ENCODE measurements around the gene PRRT1B. TPM values are rescaled to one million over a fixed set of nuclear protein-coding genes. Genes with fewer than 3 reads are reported as not detected.

Gene PRRT1B
- polyA plus RNA-seq, 1 donor from 2014 or later, result not detected

DNA sequence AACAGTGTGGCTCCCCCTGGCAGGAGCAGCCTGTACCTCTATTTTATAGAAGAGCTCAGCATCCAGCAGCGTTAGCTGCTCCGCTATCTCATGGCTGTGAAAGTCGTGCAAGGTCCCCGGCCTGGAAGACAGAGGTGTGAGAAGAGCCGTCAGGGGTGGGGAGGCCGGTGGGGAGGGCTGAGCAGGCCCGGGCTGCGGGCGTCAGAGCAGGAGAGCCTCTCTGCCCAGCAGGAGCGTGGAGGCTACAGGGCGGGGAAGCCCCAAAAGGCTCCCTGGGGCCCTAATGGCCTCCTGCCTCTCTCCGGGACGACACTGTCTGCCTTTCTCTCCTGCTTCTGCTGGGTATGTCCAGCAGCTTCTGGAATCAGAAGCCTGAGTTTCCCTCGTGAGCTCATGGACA is 42.6 kb downstream of the PRRT1B start:
- Mint-ChIP-seq H3K36me3 (no peaks in the 10 kb centered on the region), H3K4me3 (no peak overlapping the region)

DNA sequence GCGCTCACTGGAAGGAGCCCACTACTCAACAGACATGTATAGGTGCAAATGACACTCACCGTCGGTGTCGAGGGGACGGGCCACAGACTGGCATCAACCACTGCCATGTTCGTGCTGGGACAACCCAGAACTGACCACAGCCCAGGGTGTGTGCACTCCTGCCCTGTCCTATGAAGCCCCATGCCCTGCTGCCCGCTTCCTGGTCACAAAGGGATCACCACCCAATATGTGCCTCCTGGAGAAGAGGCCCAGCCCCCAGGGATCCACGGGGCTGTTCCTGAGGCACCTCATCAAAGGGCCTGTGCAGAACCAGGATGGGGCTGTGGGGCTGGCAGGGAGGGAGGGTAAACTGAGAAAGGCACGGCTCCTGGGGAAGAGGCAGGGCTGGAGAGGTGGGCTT is 43.1 kb downstream of the PRRT1B start:
- no peaks in the 10 kb centered on the region for H3K36me3 Mint-ChIP-seq
- peak overlapping the region in 2 of 3 donors; percentile 72 to 92 for H3K27ac Mint-ChIP-seq
- H3K4me3 Mint-ChIP-seq, result no peak overlapping the region
- peaks cover 17 to 21% (median 18%) of the 10 kb centered on the region in 3 donors for H3K4me1 Mint-ChIP-seq
- H3K27me3 Mint-ChIP-seq, result no peaks in the 10 kb centered on the region
- H3K9me3 Mint-ChIP-seq, result no peaks in the 10 kb centered on the region

More for the DNA sequence above, 42.6 kb downstream of the PRRT1B start:
- Mint-ChIP-seq H3K27ac (peak overlapping the region in 1 of 3 donors; percentile 72), H3K4me1 (peaks cover 17 to 18% (median 18%) of the 10 kb centered on the region in 3 donors), H3K27me3 (no peaks in the 10 kb centered on the region), H3K9me3 (no peaks in the 10 kb centered on the region)

DNA sequence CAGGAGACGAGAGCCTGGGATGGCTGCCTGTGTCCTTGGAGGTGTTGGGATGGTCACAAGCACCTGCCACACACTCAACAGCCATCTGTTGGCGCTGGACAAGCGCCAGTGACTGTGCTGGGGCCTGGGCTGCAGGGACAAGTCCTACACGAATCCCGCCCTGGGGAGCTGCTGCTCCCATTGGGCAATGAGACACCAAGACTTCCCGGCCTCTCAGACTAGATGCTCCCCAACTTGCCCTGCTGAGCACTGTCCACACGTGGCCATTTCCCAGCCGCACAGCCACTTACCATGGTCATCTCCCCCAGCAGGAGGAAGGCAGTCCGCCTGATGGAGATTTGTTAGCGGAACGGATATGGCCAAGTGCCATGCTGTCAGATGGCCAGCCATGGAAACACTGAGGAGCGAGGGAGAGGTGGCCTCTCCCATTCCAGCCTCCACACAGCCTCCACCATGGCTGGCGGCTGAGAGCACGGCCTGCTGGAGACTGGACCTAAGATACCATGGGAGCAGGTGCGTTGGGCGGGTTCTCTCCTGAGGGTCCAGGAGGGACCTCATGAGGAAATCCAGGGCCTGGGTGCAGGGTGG is 43.9 kb downstream of the PRRT1B start:
- Mint-ChIP-seq H3K4me1 (peaks cover 17 to 21% (median 18%) of the 10 kb centered on the region in 3 donors), H3K9me3 (no peaks in the 10 kb centered on the region), H3K27ac (peak overlapping the region in 2 of 3 donors; percentile 18 to 92), H3K4me3 (no peak overlapping the region), H3K27me3 (no peaks in the 10 kb centered on the region), H3K36me3 (no peaks in the 10 kb centered on the region)

DNA sequence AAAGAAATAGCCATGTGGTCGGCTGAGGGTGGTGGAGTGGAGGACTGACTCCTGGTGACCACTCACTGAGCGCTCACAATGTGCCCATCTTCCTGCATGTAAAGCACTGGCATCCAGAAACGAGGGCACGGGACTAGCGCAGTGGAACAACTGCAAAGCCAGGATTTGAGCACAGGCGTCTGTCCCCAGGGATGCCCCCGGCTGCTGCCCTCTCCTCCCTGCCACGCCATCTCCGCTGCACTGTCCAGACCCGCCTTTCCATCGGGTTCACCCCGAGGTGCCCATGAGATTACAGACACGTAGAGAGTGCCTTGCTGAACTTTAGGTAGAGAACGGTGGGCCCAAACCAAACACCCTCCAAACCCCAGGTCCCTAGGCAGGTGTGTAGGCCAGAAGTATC is 44.7 kb downstream of the PRRT1B start:
- Mint-ChIP-seq H3K9me3 (no peaks in the 10 kb centered on the region), H3K36me3 (no peaks in the 10 kb centered on the region), H3K4me1 (peaks cover 17 to 21% (median 18%) of the 10 kb centered on the region in 3 donors), H3K27me3 (no peaks in the 10 kb centered on the region), H3K27ac (peak overlapping the region; percentile 35 to 92 (median 59)), H3K4me3 (no peak overlapping the region)

DNA sequence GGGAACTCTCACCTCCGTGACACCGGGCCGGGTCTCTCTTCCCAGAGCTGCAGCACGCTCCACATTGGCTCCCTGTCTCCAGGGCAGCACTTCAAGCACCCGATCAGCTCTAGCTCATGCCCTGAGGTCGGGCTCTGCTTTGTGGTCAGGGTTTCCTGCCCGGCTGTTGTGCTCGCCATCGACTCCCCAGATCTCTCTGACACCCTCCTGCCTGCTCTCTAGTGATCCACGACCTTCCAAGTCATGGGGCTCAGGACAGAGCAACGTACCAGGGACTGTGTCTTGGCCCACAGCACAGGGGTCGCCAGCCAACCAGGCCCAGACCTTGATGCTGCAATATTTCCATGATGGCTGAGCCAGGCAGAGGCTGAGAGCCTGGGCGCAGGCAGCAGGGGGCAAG is 45.1 kb downstream of the PRRT1B start:
- no peaks in the 10 kb centered on the region for H3K36me3 Mint-ChIP-seq
- H3K4me3 Mint-ChIP-seq, result peak overlapping the region in 2 of 4 donors; percentile 37 to 54
- no peaks in the 10 kb centered on the region for H3K9me3 Mint-ChIP-seq
- no peaks in the 10 kb centered on the region for H3K27me3 Mint-ChIP-seq
- H3K4me1 Mint-ChIP-seq, result peaks cover 13 to 18% (median 14%) of the 10 kb centered on the region in 3 donors
- peak overlapping the region; percentile 59 to 93 (median 92) for H3K27ac Mint-ChIP-seq

DNA sequence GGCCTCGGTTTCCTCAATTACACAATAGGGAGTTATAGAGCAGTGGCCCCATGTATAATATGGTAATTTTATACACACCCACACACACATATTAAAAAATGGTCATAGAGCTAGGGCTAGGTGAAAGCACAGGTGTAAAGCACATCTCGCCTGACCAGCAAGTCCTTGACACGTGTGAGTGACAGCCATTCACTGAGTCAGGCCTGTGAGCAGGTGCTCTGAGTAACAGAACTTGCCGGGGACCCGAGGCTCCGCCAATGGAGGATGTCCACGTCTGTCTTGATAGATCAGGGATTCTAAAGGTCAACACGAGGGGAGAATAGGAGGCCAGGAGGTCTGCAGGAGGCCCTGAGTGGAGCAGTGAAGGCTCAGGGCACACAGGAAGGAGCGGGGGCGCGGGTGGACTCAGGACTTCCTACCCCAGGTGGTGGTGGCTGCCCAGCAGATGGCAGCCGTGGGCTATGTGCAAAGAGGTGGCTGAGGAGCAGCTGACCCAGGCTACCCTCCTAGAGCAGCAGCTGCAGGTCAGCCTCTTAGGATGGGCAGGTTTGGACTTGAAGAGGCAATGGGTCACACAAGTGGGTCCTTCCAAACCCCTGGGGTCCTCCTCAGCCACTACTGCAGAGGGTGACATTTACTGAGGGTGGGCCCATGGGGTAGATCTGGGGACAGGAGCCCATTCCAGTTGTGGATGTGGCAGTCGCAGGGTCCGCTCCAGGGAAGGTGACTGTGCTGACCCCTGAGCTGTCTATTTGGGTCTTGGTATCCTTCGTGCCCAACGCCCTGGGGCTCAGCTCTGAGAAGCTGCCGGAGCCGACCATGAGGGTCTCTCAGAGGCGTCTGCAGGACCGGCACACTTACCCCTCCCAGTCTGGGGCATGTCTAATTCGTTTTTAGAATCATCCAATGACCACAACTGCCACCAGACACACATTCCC is 45.9 kb downstream of the PRRT1B start:
- H3K4me1 Mint-ChIP-seq, result peaks cover 10 to 15% (median 11%) of the 10 kb centered on the region in 3 donors
- no peaks in the 10 kb centered on the region for H3K27me3 Mint-ChIP-seq
- peak overlapping the region in 1 of 4 donors; percentile 54 for H3K4me3 Mint-ChIP-seq
- H3K36me3 Mint-ChIP-seq, result no peaks in the 10 kb centered on the region
- H3K9me3 Mint-ChIP-seq, result no peaks in the 10 kb centered on the region
- H3K27ac Mint-ChIP-seq, result peak overlapping the region; percentile 80 to 93 (median 92)

DNA sequence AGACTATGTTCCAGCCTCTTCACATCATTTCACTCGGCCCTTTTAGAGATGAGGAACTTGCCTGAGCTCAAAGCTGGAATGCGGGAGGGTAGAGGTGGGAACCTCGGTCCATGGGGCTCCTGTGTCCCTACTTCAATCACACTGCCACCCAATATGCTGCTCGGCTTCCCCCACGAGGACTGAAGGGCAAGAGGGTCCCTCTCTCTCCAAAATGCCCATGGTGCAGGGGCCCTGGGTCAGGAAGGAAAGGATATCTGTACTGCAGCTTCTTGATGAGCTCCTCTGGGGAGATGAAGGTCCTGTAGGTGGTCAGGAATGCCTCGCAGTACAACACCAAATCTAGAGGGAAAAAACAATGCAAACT is 46.5 kb downstream of the PRRT1B start:
- Mint-ChIP-seq H3K27ac (peak overlapping the region; percentile 80 to 93 (median 92)), H3K4me1 (peaks cover 9 to 15% (median 10%) of the 10 kb centered on the region in 3 donors), H3K27me3 (no peaks in the 10 kb centered on the region), H3K36me3 (no peaks in the 10 kb centered on the region), H3K4me3 (peak overlapping the region in 1 of 4 donors; percentile 66), H3K9me3 (no peaks in the 10 kb centered on the region)

DNA sequence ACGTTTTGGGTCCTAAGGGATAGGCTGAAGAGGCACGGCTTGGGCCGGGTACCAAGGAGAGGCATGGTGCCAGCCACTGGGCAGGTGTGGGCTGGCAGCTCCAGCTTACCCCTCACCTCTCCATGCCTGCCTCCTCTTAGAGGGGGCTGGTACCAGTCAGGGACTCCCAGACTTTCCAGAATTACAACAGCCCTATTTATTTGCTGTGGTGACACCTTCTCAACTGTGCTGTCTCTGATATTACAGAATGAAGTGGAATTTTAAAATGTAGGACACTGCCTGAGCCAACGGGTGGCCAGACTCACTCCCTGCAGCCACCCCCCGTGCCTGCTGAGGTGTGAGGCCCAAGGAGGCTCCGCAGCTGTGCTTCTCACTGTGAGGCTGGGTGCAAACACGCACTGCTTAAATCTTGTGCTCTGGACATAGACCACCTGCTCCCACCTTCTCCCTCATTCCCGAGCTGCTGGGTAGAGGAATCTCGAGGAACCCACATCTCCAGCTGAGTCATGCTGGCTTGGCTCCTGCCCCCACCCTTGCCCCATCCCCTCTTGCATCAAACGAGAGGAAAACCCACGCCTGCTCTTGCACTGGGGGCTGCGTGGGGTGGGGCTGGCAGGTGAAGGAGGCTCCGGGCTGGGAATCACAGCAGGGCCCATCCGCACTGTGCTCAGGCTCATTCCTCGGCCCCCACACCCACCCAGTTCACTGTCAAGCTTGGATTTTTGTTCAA is 47.9 kb downstream of the PRRT1B start:
- peak overlapping the region in 1 of 4 donors; percentile 7 for H3K4me3 Mint-ChIP-seq
- H3K27ac Mint-ChIP-seq, result no peak overlapping the region
- H3K4me1 Mint-ChIP-seq, result peaks cover 6 to 10% (median 10%) of the 10 kb centered on the region in 3 donors
- H3K9me3 Mint-ChIP-seq, result no peaks in the 10 kb centered on the region
- H3K36me3 Mint-ChIP-seq, result no peaks in the 10 kb centered on the region
- no peaks in the 10 kb centered on the region for H3K27me3 Mint-ChIP-seq

DNA sequence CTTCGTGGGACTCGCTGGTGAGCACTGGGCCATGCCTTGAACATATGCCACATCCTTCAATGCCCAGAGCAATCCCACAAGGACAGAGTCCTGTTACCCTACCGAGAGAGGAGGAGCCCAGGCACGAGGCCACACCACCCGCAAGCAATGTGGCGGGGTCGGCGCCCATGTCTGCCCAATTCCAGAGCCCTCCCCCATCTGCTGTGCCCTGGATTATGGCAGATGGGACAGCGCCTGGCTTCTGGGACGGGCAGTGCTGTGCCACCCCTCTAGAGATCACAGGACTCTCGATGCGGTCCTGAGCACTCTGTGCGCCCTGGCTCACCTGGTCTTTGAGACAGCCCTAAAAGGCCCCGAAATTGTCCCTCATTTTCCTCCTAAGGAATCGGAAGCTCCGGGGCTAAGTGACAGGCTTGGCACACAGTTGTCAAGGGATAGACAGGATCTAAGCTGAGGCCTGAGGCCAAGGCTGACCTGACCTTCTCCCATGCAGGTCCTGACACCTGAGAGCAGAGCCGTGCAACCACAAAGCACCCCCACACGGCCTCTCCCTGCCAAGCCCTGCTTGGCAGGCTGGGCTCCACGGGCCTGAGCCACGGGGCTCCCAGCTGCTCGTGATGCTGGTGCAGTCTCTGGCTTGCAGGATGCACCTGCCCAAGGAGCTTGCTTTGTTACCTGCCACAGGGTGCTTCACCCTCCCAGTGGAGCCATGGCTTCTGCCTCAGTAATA is 48.8 kb downstream of the PRRT1B start:
- peaks cover 6 to 10% (median 10%) of the 10 kb centered on the region in 3 donors for H3K4me1 Mint-ChIP-seq
- no peaks in the 10 kb centered on the region for H3K27me3 Mint-ChIP-seq
- no peaks in the 10 kb centered on the region for H3K36me3 Mint-ChIP-seq
- H3K27ac Mint-ChIP-seq, result peak overlapping the region in 2 of 3 donors; percentile 32 to 59
- peak overlapping the region in 1 of 4 donors; percentile 7 for H3K4me3 Mint-ChIP-seq
- no peaks in the 10 kb centered on the region for H3K9me3 Mint-ChIP-seq

DNA sequence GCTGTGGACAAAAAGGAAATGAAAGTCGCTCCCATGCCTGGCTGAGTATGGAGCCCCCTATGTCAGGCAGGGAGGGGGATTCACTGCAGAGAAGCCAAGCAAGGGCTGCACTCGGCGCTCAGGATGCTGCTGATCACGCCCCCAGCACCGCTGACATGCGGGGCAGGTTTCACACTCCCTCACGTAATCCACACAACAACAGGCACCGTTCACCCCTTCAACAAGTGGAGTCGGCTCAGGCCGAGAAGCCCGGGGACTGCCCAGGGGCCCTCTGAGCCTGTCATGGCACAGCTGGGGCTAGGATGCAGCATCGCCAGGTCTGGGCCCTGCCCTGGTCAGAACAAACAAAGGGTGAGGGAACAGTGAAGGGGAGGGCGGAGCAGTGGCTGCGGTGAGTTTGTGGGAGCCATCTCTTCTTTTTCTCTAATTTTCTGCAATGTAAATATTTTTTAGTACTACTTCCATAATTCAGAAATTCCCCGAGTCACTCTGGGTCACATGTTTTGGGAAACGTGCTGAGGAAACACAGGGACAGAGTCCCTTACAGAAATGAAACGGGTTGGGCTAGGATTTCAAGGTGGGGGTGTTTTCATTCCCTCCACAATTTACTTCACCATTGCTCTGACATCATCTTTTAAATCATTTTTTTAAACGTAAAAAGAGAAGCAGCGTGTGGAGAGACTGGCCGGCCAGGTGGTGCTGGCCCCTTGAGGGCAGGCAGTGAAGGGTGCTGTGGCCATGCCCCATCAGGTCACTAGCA is 49.8 kb downstream of the PRRT1B start:
- no peaks in the 10 kb centered on the region for H3K9me3 Mint-ChIP-seq

DNA sequence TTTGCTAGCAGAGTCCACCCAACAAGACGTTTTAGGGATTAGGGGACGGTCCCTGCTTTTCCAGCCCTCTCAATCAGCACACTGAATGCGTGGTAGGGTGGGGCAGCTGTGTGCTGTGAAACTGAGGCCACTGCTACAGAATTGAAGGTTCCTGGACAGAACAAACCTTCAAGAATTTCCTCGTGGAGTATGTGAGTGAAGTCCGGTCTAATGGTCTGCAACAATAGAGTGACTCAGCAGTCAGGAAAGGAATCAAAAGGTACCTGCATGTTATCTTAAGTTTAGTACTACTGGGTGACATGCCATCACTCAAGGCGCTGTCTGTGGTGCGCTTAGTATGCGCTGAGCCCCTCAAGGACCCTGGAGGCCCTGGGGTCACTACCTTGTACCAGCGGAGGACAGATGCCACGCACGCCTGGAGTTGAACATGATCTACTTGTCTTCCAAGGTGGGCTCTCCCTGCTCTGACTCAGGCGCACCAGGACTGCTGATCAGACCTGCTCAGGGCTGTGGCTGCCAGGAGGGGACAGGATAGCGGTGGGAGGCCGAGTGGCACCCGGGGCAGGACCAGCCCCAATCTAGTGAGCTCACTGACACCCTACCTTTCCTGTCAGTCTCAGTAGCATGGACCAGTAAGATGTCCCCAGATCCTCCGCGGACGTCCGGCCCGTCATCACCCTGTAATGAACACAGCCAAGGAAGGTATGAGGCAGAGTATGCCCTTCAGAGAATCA is 50.5 kb downstream of the PRRT1B start:
- Mint-ChIP-seq H3K27me3 (no peaks in the 10 kb centered on the region), H3K36me3 (no peaks in the 10 kb centered on the region), H3K27ac (peak overlapping the region in 1 of 3 donors; percentile 67)

More for the DNA sequence above, 49.8 kb downstream of the PRRT1B start:
- Mint-ChIP-seq H3K27me3 (no peaks in the 10 kb centered on the region), H3K4me1 (peaks cover 6 to 10% (median 10%) of the 10 kb centered on the region in 3 donors), H3K4me3 (no peak overlapping the region), H3K27ac (peak overlapping the region; percentile 59 to 71 (median 67)), H3K36me3 (no peaks in the 10 kb centered on the region)

DNA sequence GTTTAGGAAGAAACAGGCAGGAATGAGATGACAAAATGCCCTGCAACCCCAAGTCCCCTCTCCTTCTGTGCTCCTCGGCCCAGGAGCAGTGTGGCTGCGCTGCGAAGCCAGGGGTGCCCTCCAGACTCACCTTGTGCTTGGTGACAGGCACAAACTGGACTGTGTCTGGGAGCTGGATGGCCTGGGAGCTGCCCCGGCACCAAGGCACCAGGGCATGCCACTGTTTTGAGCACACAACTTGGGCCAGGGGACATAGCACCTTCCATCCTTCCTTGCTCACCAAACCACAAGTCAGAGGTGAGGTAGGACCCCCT is 51.1 kb downstream of the PRRT1B start:
- no peaks in the 10 kb centered on the region for H3K27me3 Mint-ChIP-seq
- H3K36me3 Mint-ChIP-seq, result no peaks in the 10 kb centered on the region
- H3K9me3 Mint-ChIP-seq, result no peaks in the 10 kb centered on the region
- H3K27ac Mint-ChIP-seq, result peak overlapping the region in 1 of 3 donors; percentile 32
- no peak overlapping the region for H3K4me3 Mint-ChIP-seq
- peaks cover under 1 to 4% (median 2%) of the 10 kb centered on the region in 3 donors for H3K4me1 Mint-ChIP-seq

More for the DNA sequence above, 50.5 kb downstream of the PRRT1B start:
- Mint-ChIP-seq H3K4me1 (peaks cover 5 to 6% (median 6%) of the 10 kb centered on the region in 3 donors), H3K9me3 (no peaks in the 10 kb centered on the region), H3K4me3 (no peak overlapping the region)

DNA sequence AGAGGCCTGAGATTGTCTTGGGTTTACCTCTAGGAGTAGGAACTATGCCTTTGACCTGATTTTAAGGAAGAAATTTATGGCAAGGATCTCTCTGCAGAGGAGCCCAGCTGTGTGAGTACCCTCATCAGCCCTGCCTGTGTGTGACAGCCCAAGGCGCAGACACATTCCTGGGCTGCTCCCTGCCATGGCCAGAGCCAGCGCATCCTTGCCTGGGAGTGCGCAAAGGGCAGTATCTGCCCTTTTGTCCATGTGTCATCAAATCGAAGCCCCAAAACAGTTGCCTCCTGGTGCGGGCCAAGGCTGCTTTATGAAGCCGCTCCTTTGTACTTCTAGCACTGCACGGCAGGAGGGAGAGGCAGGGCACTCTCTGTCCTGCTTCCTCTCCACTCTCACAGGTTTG is 51.9 kb downstream of the PRRT1B start:
- no peaks in the 10 kb centered on the region for H3K9me3 Mint-ChIP-seq
- H3K4me1 Mint-ChIP-seq, result peaks cover 0 to 2% (median 2%) of the 10 kb centered on the region in 3 donors
- no peak overlapping the region for H3K4me3 Mint-ChIP-seq
- peak overlapping the region in 1 of 3 donors; percentile 10 for H3K27ac Mint-ChIP-seq
- no peaks in the 10 kb centered on the region for H3K36me3 Mint-ChIP-seq
- no peaks in the 10 kb centered on the region for H3K27me3 Mint-ChIP-seq
